Lower leg skin (tissue), 3 donors: Measurements from ENCODE around the gene HAT1.
"Not testable (repeated sequence)": the region's sequence is repeated elsewhere in the genome, so short reads cannot be mapped to it uniquely, and the experiment has no call there.

ENCODE experiments used
- POLR2A ChIP-seq, 2 donors: fragments of 450-650 bp; IDR thresholded peaks; one replicate each; pipeline ENCODE4 v1.6.1; 2016 to 2017; ENCODE audit warnings: antibody characterized with exemption in 2 of 2, mild to moderate bottlenecking in 1 of 2, moderate library complexity in 1 of 2
- TF ChIP-seq, protein P1 (sequence below), 3 donors: fragments of 450-650 bp; IDR thresholded peaks; one replicate each; pipeline ENCODE4 v1.5.1; 2016; ENCODE audit warnings: antibody characterized with exemption in 3 of 3, mild to moderate bottlenecking in 3 of 3, moderate library complexity in 2 of 3

DNA sequence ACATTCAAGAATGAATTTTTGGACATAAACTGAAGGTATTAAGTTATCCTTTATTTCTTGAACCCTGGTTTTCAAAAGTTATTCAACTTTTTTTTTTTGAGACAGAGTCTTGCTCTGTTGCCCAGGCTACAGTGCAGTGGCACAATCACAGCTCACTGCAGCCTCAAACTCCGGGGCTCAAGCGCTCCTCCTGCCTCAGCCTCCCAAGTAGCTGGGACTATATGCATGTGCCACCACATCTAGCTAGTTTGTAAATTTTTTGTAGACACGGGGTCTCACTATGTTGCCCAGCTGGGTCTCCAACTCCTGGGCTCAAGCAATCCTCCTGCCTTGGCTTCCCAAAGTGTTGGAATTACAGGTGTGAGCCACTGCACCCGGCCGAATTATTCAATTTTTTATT, 74.8 kb downstream of the HAT1 start:
- TF ChIP-seq, protein P1, sequence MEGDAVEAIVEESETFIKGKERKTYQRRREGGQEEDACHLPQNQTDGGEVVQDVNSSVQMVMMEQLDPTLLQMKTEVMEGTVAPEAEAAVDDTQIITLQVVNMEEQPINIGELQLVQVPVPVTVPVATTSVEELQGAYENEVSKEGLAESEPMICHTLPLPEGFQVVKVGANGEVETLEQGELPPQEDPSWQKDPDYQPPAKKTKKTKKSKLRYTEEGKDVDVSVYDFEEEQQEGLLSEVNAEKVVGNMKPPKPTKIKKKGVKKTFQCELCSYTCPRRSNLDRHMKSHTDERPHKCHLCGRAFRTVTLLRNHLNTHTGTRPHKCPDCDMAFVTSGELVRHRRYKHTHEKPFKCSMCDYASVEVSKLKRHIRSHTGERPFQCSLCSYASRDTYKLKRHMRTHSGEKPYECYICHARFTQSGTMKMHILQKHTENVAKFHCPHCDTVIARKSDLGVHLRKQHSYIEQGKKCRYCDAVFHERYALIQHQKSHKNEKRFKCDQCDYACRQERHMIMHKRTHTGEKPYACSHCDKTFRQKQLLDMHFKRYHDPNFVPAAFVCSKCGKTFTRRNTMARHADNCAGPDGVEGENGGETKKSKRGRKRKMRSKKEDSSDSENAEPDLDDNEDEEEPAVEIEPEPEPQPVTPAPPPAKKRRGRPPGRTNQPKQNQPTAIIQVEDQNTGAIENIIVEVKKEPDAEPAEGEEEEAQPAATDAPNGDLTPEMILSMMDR (IDR thresholded peaks at IDR 0.05), result not testable (repeated sequence)
- TF ChIP-seq POLR2A (IDR thresholded peaks at IDR 0.05), result not testable (repeated sequence)
